Activated CD4-positive, alpha-beta T cell treated with anti-CD3 and anti-CD28 coated beads for 24 hours (primary cell): ENCODE measurements around the gene NOMO2.
"Not testable (repeated sequence)": the region's sequence is repeated elsewhere in the genome, so short reads cannot be mapped to it uniquely, and the experiment has no call there.

Experiments
- DNase-seq, 2 donors: peaks; one replicate each; pipeline ENCODE4 v3.0.0-alpha.2; 2020; ENCODE audit warnings: low read depth in 2 of 2

The NOMO2 gene

GRCh38 chr16:18522637-18523036 is 39.3 kb downstream of the NOMO2 start:
- not testable (repeated sequence) for DNase-seq

GRCh38 chr16:18521445-18522181 is 40.3 kb downstream of the NOMO2 start:
- not testable (repeated sequence) for DNase-seq

DNA sequence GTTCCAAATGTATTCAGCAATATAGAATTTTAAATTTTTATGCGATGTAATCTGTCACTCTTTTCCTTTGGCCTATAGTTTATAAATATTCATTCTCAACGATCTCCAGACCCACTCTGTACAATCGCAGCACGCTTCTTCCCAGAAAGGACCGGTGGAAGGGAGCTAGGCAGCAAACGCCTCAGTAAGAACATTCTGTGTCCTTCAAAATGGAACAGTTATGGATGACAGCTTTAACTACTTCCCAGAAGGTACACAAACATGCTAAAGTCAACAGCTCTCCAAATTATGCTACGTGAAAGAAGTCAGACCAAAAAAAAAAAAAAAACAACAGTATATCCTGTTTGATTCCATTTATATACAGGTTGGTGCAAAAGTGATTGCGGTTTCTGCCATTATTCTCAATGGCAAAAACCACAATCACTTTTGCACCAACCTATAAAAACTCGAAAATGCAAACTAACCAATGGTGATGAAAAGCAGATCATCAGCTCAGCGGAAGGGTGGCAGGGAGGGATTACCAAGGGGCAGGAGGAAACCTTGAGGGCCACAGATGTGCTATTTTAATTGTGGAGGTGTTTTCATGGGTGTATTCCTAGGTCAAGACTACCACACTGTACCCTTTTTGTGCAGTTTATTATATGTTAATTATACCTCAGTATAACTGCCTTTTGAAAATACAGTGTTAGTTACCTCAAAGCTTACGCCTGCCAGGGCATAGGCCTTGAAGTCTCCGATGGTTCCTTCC is 43.2 kb downstream of the NOMO2 start:
- DNase-seq = not testable (repeated sequence)

DNA sequence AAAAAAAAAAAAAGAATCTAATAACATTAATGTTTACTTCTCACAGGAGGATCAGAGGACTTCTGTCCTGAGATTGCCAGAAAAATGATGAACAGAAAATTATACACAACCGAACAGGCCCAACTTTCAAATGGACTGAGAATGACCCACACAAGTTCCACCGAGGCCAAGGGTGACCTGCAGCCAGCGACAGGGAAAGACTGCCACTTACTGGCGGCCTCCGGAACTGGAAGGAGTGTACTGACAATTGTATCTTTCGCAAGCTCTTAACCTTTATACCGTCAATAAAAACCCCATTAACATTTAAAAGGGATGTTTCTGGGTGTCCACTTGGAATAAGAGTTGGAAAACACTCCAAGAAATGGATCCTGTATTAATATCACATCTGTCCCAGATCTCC is 63.5 kb downstream of the NOMO2 start:
- DNase-seq = not testable (repeated sequence)

GRCh38 chr16:18497032-18497431 is 64.9 kb downstream of the NOMO2 start:
- DNase-seq = not testable (repeated sequence)

- not testable (repeated sequence) for DNase-seq
These were observed 69.6 kb downstream of the NOMO2 start for GRCh38 chr16:18492118-18492897.

DNA sequence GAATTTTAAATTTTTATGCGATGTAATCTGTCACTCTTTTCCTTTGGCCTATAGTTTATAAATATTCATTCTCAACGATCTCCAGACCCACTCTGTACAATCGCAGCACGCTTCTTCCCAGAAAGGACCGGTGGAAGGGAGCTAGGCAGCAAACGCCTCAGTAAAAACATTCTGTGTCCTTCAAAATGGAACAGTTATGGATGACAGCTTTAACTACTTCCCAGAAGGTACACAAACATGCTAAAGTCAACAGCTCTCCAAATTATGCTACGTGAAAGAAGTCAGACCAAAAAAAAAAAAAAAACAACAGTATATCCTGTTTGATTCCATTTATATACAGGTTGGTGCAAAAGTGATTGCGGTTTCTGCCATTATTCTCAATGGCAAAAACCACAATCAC is 125.9 kb downstream of the NOMO2 start:
- not testable (repeated sequence) for DNase-seq

- DNase-seq = not testable (repeated sequence)
These were observed 146.1 kb downstream of the NOMO2 start for GRCh38 chr16:18415827-18416226.

DNA sequence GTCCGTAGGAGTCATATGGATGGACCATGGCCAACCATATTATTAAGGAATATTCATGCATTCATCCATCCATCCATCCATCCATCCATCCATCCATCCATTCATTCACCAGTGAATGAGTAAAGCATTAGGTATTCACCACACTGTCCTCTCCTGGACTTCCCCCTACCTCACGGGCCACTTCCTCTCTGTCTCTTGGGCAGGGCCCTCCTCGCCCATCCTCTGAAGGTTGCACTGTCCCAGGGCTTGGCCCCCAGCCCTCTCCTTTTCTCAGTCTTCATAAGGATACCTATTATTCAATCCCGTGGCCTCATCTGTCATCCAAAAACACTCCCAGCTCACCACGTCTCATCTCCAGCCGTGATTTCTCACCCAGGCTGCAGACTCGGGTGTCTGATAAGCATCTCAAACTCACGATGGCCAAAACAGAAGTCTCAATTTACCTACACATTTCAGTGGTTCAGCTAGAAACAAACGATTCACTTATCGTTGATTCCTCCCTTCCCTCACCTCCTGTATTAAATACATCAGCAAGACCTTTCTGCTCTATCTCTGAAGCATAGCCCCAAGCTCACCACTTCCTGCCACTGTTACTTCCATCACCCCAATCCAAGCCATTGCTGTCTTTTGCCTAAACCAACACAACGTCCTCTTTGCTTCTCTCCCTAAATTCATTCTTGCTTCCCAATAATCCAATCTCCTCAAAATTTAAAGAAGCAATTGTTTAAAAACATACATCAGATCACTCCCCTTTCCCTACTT is 152.2 kb downstream of the NOMO2 start:
- DNase-seq = not testable (repeated sequence)

- not testable (repeated sequence) for DNase-seq
These were observed 159.8 kb downstream of the NOMO2 start for GRCh38 chr16:18401851-18402657.

GRCh38 chr16:18401159-18401558 is 160.7 kb downstream of the NOMO2 start:
- not testable (repeated sequence) for DNase-seq

DNA sequence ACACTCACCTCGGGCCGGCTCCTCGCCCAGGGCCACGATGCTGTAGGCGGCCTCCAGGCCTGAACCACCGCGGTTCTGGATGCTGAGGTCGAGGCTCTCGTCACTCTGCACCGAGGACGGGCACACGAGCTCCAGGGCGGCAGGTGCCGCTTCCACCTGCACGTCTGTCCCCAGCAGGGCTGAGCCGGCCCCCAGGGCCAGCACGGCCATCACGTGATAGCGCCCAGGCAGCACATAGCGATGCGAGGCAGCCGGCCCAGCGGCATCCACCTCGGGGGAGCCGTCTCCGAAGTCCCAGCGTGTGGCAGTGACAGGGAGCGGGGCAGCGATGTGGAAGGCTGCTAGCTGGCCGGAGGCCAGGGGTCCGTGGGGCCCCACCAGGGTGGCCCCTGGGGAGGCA is 167.5 kb downstream of the NOMO2 start:
- not testable (repeated sequence) for DNase-seq

- not testable (repeated sequence) for DNase-seq
These were observed 174.1 kb downstream of the NOMO2 start for GRCh38 chr16:18387767-18388166.

DNA sequence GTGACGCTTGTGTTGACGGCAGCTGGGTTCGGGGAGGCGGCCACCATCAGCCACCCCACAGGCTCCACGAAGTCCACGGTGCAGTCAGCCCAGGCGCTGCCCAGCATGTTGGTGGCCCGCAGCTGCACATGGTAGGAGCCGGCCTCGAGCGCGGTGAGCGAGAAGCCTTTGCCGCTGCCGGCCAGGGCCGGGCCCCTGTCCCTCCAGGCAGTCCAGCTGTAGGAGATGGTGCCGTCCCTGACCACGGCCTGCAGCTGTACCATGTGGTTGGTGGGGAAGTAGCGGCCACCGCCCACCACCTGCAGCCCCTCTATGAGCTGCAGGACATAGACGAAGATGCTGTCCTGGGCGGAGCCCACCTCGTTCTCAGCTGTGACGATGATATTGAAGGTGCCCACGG is 175.4 kb downstream of the NOMO2 start:
- not testable (repeated sequence) for DNase-seq

DNA sequence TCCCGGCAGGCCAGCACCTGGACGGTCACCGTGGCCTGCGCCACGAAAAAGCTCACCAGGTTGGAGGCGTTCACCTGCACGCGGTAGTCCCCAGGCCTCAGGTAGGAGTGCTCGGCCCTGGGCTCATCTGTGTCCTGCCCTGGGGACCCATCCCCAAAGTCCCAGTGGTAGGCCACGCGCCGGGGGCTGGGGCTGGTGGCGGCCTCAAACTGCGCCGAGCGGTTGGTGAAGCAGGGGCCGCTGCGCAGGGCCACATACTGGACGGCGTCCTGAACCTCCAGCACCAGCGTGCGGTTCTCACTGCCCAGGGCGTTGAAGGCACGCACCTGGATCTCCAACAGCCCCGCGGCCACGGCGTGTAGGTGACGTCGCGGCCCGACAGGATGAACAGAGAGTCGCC is 176.6 kb downstream of the NOMO2 start:
- not testable (repeated sequence) for DNase-seq

DNA sequence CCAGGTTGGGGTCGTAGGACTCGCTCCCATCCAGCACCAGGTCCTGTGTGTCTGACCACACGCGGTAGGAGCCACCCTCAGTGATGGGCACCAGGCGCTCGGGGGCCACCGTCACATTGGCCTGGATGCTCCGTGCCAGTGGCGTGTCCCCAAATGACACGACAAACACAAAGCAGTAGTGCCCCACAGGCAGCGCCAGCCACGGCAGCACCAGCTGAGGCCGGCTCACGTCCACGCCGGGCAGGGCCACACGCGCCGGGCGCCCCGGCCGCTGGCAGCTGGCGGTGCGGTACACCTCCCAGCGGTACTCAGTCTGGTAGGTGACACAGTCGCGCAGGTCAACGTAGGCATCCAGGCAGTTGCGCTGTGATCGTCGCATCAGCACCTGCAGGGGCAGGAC is 177.0 kb downstream of the NOMO2 start:
- not testable (repeated sequence) for DNase-seq

- DNase-seq = not testable (repeated sequence)
These were observed 177.7 kb downstream of the NOMO2 start for GRCh38 chr16:18384098-18384636.

DNA sequence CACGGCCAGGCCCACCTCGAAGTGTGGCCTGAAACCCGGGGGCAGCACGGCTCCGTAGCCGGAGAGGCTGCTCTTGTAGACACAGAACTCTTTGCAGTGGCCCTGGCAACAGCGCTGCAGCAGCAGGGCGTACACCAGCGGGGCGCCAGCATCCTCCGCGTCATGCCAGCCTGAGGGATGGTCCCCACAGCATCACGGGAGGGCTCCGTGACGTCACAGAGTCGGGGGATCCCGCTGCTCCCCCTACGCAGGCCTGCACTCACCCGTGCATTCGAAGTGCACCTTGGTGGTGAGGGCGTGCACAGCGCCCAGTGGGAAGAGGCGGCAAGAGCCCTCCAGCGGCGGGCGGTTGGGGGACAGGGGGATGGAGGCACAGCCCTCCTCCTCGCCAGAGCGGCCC is 179.2 kb downstream of the NOMO2 start:
- not testable (repeated sequence) for DNase-seq
